ENCODE results near the gene MYCBPAP. TPM values are rescaled to one million over a fixed set of nuclear protein-coding genes. Genes with fewer than 3 reads are reported as not detected.

MYCBPAP gene
- total and polyA plus RNA-seq, 2 donors (not counting 3 experiments of a cell fraction or from before 2014, with no cell fraction given): 0.40 to 0.66 TPM

DNA sequence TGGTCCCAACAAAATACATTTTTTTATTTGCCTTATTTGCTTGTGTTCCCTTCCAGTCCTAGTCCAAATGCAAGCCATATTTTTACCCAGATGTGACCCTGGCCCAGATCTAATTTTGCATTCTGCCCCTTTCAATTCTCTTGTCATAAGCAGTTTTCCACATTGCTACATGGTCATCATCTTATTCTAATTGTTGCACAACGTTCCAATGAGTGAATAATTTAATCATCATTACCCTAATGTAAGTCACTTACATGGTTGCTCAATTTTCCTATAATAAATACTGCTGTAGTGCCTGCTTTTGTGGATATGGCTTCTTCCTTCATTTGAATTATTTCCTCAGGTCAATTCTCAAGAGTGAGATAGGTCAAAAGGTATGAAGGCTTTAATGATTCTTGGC lies 16.7 kb upstream of the MYCBPAP start:
- H3K27ac ChIP-seq (ENCODE audit: insufficient read depth, low read depth, low read length): no peak overlapping the region
- TF ChIP-seq FOS (IDR thresholded peaks at IDR 0.05; ENCODE audit: borderline replicate concordance, insufficient read depth, low read length) (no peak), EZH2 (IDR thresholded peaks at IDR 0.05; ENCODE audit: borderline replicate concordance, low read depth, low read length, severe bottlenecking) (no peak), MYC (IDR thresholded peaks at IDR 0.05; ENCODE audit: low read depth, low read length) (no peak), POLR2A (IDR thresholded peaks at IDR 0.05; ENCODE audit: low read depth, low read length) (no peak), POLR2AphosphoS5 (IDR thresholded peaks at IDR 0.05; ENCODE audit: insufficient read depth, low read depth, low read length) (no peak), GATA2 (IDR thresholded peaks at IDR 0.05; ENCODE audit: insufficient read depth, insufficient read length, low read depth, low read length) (no peak), JUN (IDR thresholded peaks at IDR 0.05; ENCODE audit: borderline replicate concordance, insufficient read depth, insufficient read length, low read depth) (no peak), CTCF (IDR thresholded peaks at IDR 0.05; ENCODE audit: extremely low read depth in 1 of 2, insufficient read depth in 1 of 2, low read depth in 1 of 2, low read length in 2 of 2) (no peak)
- TF ChIP-seq, protein P1, sequence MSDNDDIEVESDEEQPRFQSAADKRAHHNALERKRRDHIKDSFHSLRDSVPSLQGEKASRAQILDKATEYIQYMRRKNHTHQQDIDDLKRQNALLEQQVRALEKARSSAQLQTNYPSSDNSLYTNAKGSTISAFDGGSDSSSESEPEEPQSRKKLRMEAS (IDR thresholded peaks at IDR 0.05; ENCODE audit: insufficient read depth, insufficient read length): no peak
- ChIA-PET CTCF (interaction anchor here (0.5 to 0.7 kb wide), 2 partner anchors 12 to 54 kb away, joined by 3 read pairs; no protein-coding TSS in a partner anchor), POLR2A (no interaction called here)
- H3K36me3 ChIP-seq (ENCODE audit: control insufficient read depth in 2 of 2, extremely low read depth in 1 of 2, insufficient read depth in 2 of 2, low read length in 2 of 2): no peaks in the 10 kb centered on the region
- intact Hi-C loops (cut with micrococcal nuclease): no loop called here
- H3K79me2 ChIP-seq (ENCODE audit: control insufficient read depth, insufficient read depth, low read length): no peaks in the 10 kb centered on the region
- DNase-seq (ENCODE audit: low read depth, low spot score): peak; percentile 32
- BruUV-seq (replicated peaks): no TSS peak
- H3K4me1 ChIP-seq (ENCODE audit: control insufficient read depth, extremely low read depth, insufficient read depth, low read length): no peaks in the 10 kb centered on the region
- H3K9ac ChIP-seq (replicated peaks; ENCODE audit: extremely low read depth, insufficient read depth, low read length): no peak overlapping the region
- H3K27me3 ChIP-seq (ENCODE audit: control insufficient read depth in 2 of 2, insufficient read depth in 2 of 2, low read length in 2 of 2): peaks cover 0 to 2% of the 10 kb centered on the region in 2 experiments
- dilution Hi-C loops (cut with MboI; ENCODE audit: extremely low pct_ligation_motif_present, low sequenced_read_pairs): no loop called here
- H3K4me2 ChIP-seq (ENCODE audit: insufficient read depth, low read length): no peak overlapping the region
- no peaks in the 10 kb centered on the region for H4K20me1 ChIP-seq (replicated peaks; ENCODE audit: control insufficient read depth, extremely low read depth, insufficient read depth, low read length)
- no peak overlapping the region for H2AFZ ChIP-seq (ENCODE audit: low read depth, low read length)
- FAIRE-seq: no peak
- no peaks in the 10 kb centered on the region for H3K9me1 ChIP-seq (replicated peaks; ENCODE audit: control insufficient read depth, extremely low read depth, insufficient read depth, low read length)
- H3K4me3 ChIP-seq (replicated peaks in 1 of 3; ENCODE audit: insufficient read depth in 1 of 3, low read depth in 1 of 3, low read length in 3 of 3): no peak overlapping the region
- no peaks in the 10 kb centered on the region for H3K9me3 ChIP-seq (replicated peaks; ENCODE audit: control insufficient read depth, insufficient read depth, low read length)

Measured in endothelial cell of umbilical vein (primary cell).